HepG2 (cell line): ENCODE data around the gene MXRA7. TPM values are rescaled to one million over a fixed set of nuclear protein-coding genes. Genes with fewer than 3 reads are reported as not detected.

Experiments used
- BRCA1 ChIP-seq: sonication (generic); formaldehyde crosslinking; IDR thresholded peaks from 2 replicates; pipeline ENCODE4 v1.4.0; 2020; ENCODE audit warnings: missing genetic modification reagents
- CERS6 ChIP-seq: sonication (generic); formaldehyde crosslinking; IDR thresholded peaks from 2 replicates; pipeline ENCODE4 v1.5.0; 2020; ENCODE audit warnings: missing genetic modification reagents
- GPN1 ChIP-seq: sonication (generic); formaldehyde crosslinking; IDR thresholded peaks from 2 replicates; pipeline ENCODE4 v1.5.1; 2020; ENCODE audit warnings: missing genetic modification reagents, borderline replicate concordance
- HNF4A ChIP-seq: sonication (generic); formaldehyde crosslinking; IDR thresholded peaks from 2 replicates; pipeline ENCODE4 v1.4.0; 2020; ENCODE audit warnings: missing genetic modification reagents
- KDM5A ChIP-seq: fragments of 200-600 bp; sonication (generic); IDR thresholded peaks from 2 replicates; pipeline ENCODE4 v1.7.0; 2018; ENCODE audit warnings: antibody characterized with exemption, mild to moderate bottlenecking, low read length, borderline replicate concordance
- MYC ChIP-seq: sonication (generic); formaldehyde crosslinking; IDR thresholded peaks from 2 replicates; pipeline ENCODE4 v1.9.0; 2021; ENCODE audit warnings: missing genetic modification reagents, borderline replicate concordance
- NFIC ChIP-seq: IDR thresholded peaks from 2 replicates; pipeline ENCODE4 v1.6.1; 2012; ENCODE audit warnings: mild to moderate bottlenecking, low read length, inconsistent platforms
- NFKB2 ChIP-seq: sonication (generic); formaldehyde crosslinking; IDR thresholded peaks from 2 replicates; pipeline ENCODE4 v1.4.0; 2020; ENCODE audit warnings: missing genetic modification reagents, borderline replicate concordance
- NR2F2 ChIP-seq: IDR thresholded peaks from 2 replicates; pipeline ENCODE4 v1.6.1; 2012; ENCODE audit warnings: low read depth, inconsistent platforms, borderline replicate concordance
- RFX3 ChIP-seq: IDR thresholded peaks from 2 replicates; pipeline ENCODE4 v1.6.1; 2016; ENCODE audit warnings: missing biosample characterization, missing genetic modification reagents
- SMYD3 ChIP-seq: sonication (generic); formaldehyde crosslinking; IDR thresholded peaks from 2 replicates; pipeline ENCODE4 v1.8.1; 2023; ENCODE audit warnings: mild to moderate bottlenecking, missing genetic modification reagents
- SOX6 ChIP-seq, 2 experiments: fragments of 450-650 bp in 1 of 2; sonication (generic) in 1 of 2; formaldehyde crosslinking in 1 of 2; IDR thresholded peaks; 2 replicates each; pipeline versions ENCODE4 v1.4.0 to v1.6.1; 2017 to 2020; ENCODE audit warnings: antibody characterized with exemption in 1 of 2, mild to moderate bottlenecking in 1 of 2, missing genetic modification reagents in 1 of 2
- TOPORS ChIP-seq: sonication (generic); formaldehyde crosslinking; IDR thresholded peaks from 2 replicates; pipeline ENCODE4 v1.8.0; 2023; ENCODE audit warnings: mild to moderate bottlenecking, missing genetic modification reagents
- TRIM22 ChIP-seq: fragments of 450-650 bp; IDR thresholded peaks from 2 replicates; pipeline ENCODE4 v1.6.1; 2017
- ZBTB46 ChIP-seq: sonication (generic); formaldehyde crosslinking; IDR thresholded peaks from 2 replicates; pipeline ENCODE4 v1.4.0; 2020; ENCODE audit warnings: mild to moderate bottlenecking, missing genetic modification reagents, borderline replicate concordance
- ZFAT ChIP-seq: sonication (generic); formaldehyde crosslinking; conservative IDR thresholded peaks from 2 replicates; pipeline ENCODE4 v1.8.1; 2023; ENCODE audit warnings: missing genetic modification reagents, inconsistent platforms
- ZFYVE20 ChIP-seq: sonication (generic); formaldehyde crosslinking; IDR thresholded peaks from 2 replicates; pipeline ENCODE4 v1.8.0; 2023; ENCODE audit warnings: low read depth, mild to moderate bottlenecking, moderate library complexity, missing genetic modification reagents, borderline replicate concordance
- ZNF234 ChIP-seq: sonication (generic); formaldehyde crosslinking; conservative IDR thresholded peaks from 2 replicates; pipeline ENCODE4 v1.5.1; 2020; ENCODE audit warnings: mild to moderate bottlenecking, missing genetic modification reagents
- ZNF292 ChIP-seq: sonication (generic); formaldehyde crosslinking; IDR thresholded peaks from 2 replicates; pipeline ENCODE4 v1.8.1; 2022; ENCODE audit warnings: mild to moderate bottlenecking, low read depth, missing genetic modification reagents, borderline replicate concordance
- ZNF7 ChIP-seq: IDR thresholded peaks from 2 replicates; pipeline ENCODE4 v1.6.1; 2016; ENCODE audit warnings: missing biosample characterization, missing genetic modification reagents
- polyA plus RNA-seq, 8 experiments: library from polyadenylated mRNA; depleted of rRNA in 3 of 8; stranded (reverse) in 7 of 8; unstranded in 1 of 8; fragments of >200 nt; fragmentation: Illumina TruSeq in 4 of 8; extraction: Trizol in 4 of 8; gene quantifications; 2 replicates each; pipeline versions ENCODE4 v1.2.1 to v1.2.3, GENCODE V29; 2011 to 2016; ENCODE audit warnings: low read depth in 4 of 8, missing spikeins in 1 of 8, mixed read lengths in 1 of 8; ENCODE audit not compliant: insufficient read depth in 1 of 8
- total RNA-seq, 5 experiments: library from RNA; depleted of rRNA; stranded (reverse); fragments of >200 nt; fragmentation: Illumina TruSeq; extraction: Trizol; gene quantifications; 2 replicates each; pipeline ENCODE4 v1.2.3, GENCODE V29; 2016; ENCODE audit warnings: low read depth in 1 of 5

The MXRA7 gene
- total and polyA plus RNA-seq, 2 of the 13 experiments (the other 11 are each of a cell fraction or from before 2014, with no cell fraction given) = 44.8 to 112 TPM

- TF ChIP-seq CERS6 (CRISPR knock-in tag) (no peak), MYC (CRISPR knock-in tag) (peak; percentile 82), NFKB2 (CRISPR knock-in tag) (no peak), KDM5A (peak; percentile 83), SMYD3 (no peak), TRIM22 (no peak), NR2F2 (peak; percentile 27; the same call in 1 of the 2 replicates), ZFAT (CRISPR knock-in tag) (no peak), NFIC (no peak), GPN1 (no peak), SOX6 (IDR thresholded peaks at IDR 0.05) (no peak), SOX6 (CRISPR knock-in tag; IDR thresholded peaks at IDR 0.05) (no peak), RFX3 (CRISPR knock-in tag) (no peak), ZNF234 (no peak; the same call in 1 of the 2 replicates), ZNF7 (no peak), TOPORS (CRISPR knock-in tag) (no peak), ZNF292 (CRISPR knock-in tag) (no peak), BRCA1 (no peak), ZFYVE20 (CRISPR knock-in tag) (no peak), HNF4A (0 out of 2 replicates have a peak, but pooled peaks have one; percentile 1), ZBTB46 (CRISPR knock-in tag) (peak; percentile 34; the same call in 1 of the 2 replicates)
These were observed 27.1 kb upstream of the MXRA7 start, which contains the start of gene MFSD11 (continued) for GRCh38 chr17:76737676-76738467.
